Central memory CD8-positive, alpha-beta T cell (primary cell): Measurements from ENCODE around the gene KRTAP10-5.

Source experiments
- ATAC-seq: fragments of 150-1000 bp; cut with Tn5 transposase; replicated peaks from 2 replicates; pipeline ENCODE4 v1.10.0; 2022; ENCODE audit warnings: mild to moderate bottlenecking, moderate FRiP score, moderate number of reproducible peaks; ENCODE audit not compliant: poor library complexity, severe bottlenecking; ENCODE audit errors: extremely low read depth
- DNase-seq, 2 donors: peaks; one replicate each; pipeline ENCODE4 v3.0.0; 2021; ENCODE audit warnings: low spot score in 2 of 2
- H3K27ac Mint-ChIP-seq: one replicate; pipeline ENCODE4 v1.8.0; 2022; ENCODE audit warnings: low read depth, mild to moderate bottlenecking, moderate library complexity, mixed read lengths
- H3K27me3 Mint-ChIP-seq: one replicate; pipeline ENCODE4 v1.8.0; 2022; ENCODE audit warnings: mixed read lengths
- H3K36me3 Mint-ChIP-seq: one replicate; pipeline ENCODE4 v1.8.0; 2022; ENCODE audit warnings: mild to moderate bottlenecking, moderate library complexity, mixed read lengths; ENCODE audit not compliant: insufficient read depth
- H3K4me1 Mint-ChIP-seq: one replicate; pipeline ENCODE4 v1.8.0; 2022; ENCODE audit warnings: mixed read lengths
- H3K4me3 Mint-ChIP-seq: one replicate; pipeline ENCODE4 v1.8.0; 2022; ENCODE audit warnings: mild to moderate bottlenecking, moderate library complexity, mixed read lengths
- H3K9me3 Mint-ChIP-seq: one replicate; pipeline ENCODE4 v1.8.0; 2022; ENCODE audit warnings: mixed read lengths

KRTAP10-5 gene

GRCh38 chr21:44542716-44543115 lies 37.7 kb downstream of the KRTAP10-5 start:
- peaks cover 2% of the 10 kb centered on the region for H3K36me3 Mint-ChIP-seq
- no peak for ATAC-seq
- H3K9me3 Mint-ChIP-seq, result peaks cover 15% of the 10 kb centered on the region
- H3K4me3 Mint-ChIP-seq, result no peak overlapping the region
- H3K4me1 Mint-ChIP-seq, result peaks cover 12% of the 10 kb centered on the region
- H3K27me3 Mint-ChIP-seq, result no peaks in the 10 kb centered on the region
- no peak for DNase-seq
- no peak overlapping the region for H3K27ac Mint-ChIP-seq

- Mint-ChIP-seq H3K4me3 (no peak overlapping the region), H3K4me1 (no peaks in the 10 kb centered on the region), H3K27me3 (no peaks in the 10 kb centered on the region), H3K36me3 (no peaks in the 10 kb centered on the region), H3K9me3 (peaks cover 4% of the 10 kb centered on the region), H3K27ac (no peak overlapping the region)
- no peak for ATAC-seq
- DNase-seq, result no peak
Observed at GRCh38 chr21:44540741-44541288, 39.6 kb downstream of the KRTAP10-5 start.

GRCh38 chr21:44539991-44540666 lies 40.3 kb downstream of the KRTAP10-5 start, which contains the start of gene KRTAP10-1:
Gene KRTAP10-1, minus strand, starts transcription at chr21:44540195. Its CDS starts 45 bp downstream, at chr21:44540150.
- no peaks in the 10 kb centered on the region for H3K36me3 Mint-ChIP-seq
- ATAC-seq, result no peak
- no peak within 1 kb of the TSS for H3K27ac Mint-ChIP-seq

GRCh38 chr21:44539046-44539445 lies 41.4 kb downstream of the KRTAP10-5 start:
- Mint-ChIP-seq H3K36me3 (no peaks in the 10 kb centered on the region), H3K4me1 (no peaks in the 10 kb centered on the region), H3K9me3 (no peaks in the 10 kb centered on the region), H3K27ac (no peak overlapping the region), H3K4me3 (no peak overlapping the region), H3K27me3 (no peaks in the 10 kb centered on the region)
- ATAC-seq (no peak), DNase-seq (peak in 1 of 2 donors; percentile 10)

More at GRCh38 chr21:44539991-44540666, 40.3 kb downstream of the KRTAP10-5 start, which contains the start of gene KRTAP10-1:
- no peak within 1 kb of the TSS for H3K4me3 Mint-ChIP-seq
- no peaks in the 10 kb centered on the region for H3K27me3 Mint-ChIP-seq
- DNase-seq, result no peak
- H3K9me3 Mint-ChIP-seq, result no peaks in the 10 kb centered on the region
- no peaks in the 10 kb centered on the region for H3K4me1 Mint-ChIP-seq

- H3K36me3 Mint-ChIP-seq, result no peaks in the 10 kb centered on the region
- ATAC-seq (no peak), DNase-seq (peak in 1 of 2 donors; percentile 4)
- H3K27me3 Mint-ChIP-seq, result no peaks in the 10 kb centered on the region
- no peaks in the 10 kb centered on the region for H3K4me1 Mint-ChIP-seq
- no peak overlapping the region for H3K27ac Mint-ChIP-seq
- no peaks in the 10 kb centered on the region for H3K9me3 Mint-ChIP-seq
- no peak overlapping the region for H3K4me3 Mint-ChIP-seq
Observed at GRCh38 chr21:44537930-44538911, 42.2 kb downstream of the KRTAP10-5 start.

GRCh38 chr21:44535963-44536362 lies 44.4 kb downstream of the KRTAP10-5 start:
- H3K36me3 Mint-ChIP-seq, result peaks cover 2% of the 10 kb centered on the region
- H3K9me3 Mint-ChIP-seq, result no peaks in the 10 kb centered on the region
- no peaks in the 10 kb centered on the region for H3K27me3 Mint-ChIP-seq
- DNase-seq (no peak), ATAC-seq (no peak)
- H3K4me3 Mint-ChIP-seq, result no peak overlapping the region
- H3K4me1 Mint-ChIP-seq, result no peaks in the 10 kb centered on the region
- no peak overlapping the region for H3K27ac Mint-ChIP-seq

- H3K4me3 Mint-ChIP-seq, result no peak overlapping the region
- no peak for ATAC-seq
- no peaks in the 10 kb centered on the region for H3K9me3 Mint-ChIP-seq
Observed at GRCh38 chr21:44534688-44535087, 45.7 kb downstream of the KRTAP10-5 start.

GRCh38 chr21:44533891-44534627 lies 46.3 kb downstream of the KRTAP10-5 start:
- no peaks in the 10 kb centered on the region for H3K4me1 Mint-ChIP-seq
- ATAC-seq (no peak), DNase-seq (no peak)
- H3K27me3 Mint-ChIP-seq, result no peaks in the 10 kb centered on the region
- H3K4me3 Mint-ChIP-seq, result no peak overlapping the region
- no peaks in the 10 kb centered on the region for H3K9me3 Mint-ChIP-seq
- H3K36me3 Mint-ChIP-seq, result peaks cover 2% of the 10 kb centered on the region
- no peak overlapping the region for H3K27ac Mint-ChIP-seq

More at GRCh38 chr21:44534688-44535087, 45.7 kb downstream of the KRTAP10-5 start:
- Mint-ChIP-seq H3K4me1 (no peaks in the 10 kb centered on the region), H3K36me3 (peaks cover 2% of the 10 kb centered on the region), H3K27me3 (no peaks in the 10 kb centered on the region), H3K27ac (no peak overlapping the region)
- no peak for DNase-seq

- Mint-ChIP-seq H3K4me3 (no peak overlapping the region), H3K9me3 (no peaks in the 10 kb centered on the region), H3K27ac (no peak overlapping the region), H3K4me1 (no peaks in the 10 kb centered on the region), H3K36me3 (peaks cover 2% of the 10 kb centered on the region), H3K27me3 (no peaks in the 10 kb centered on the region)
- DNase-seq (no peak), ATAC-seq (no peak)
Observed at GRCh38 chr21:44533121-44533890, 47.1 kb downstream of the KRTAP10-5 start.

- ATAC-seq (no peak), DNase-seq (no peak)
- H3K9me3 Mint-ChIP-seq, result no peaks in the 10 kb centered on the region
- H3K27ac Mint-ChIP-seq, result no peak overlapping the region
- H3K4me3 Mint-ChIP-seq, result no peak overlapping the region
- H3K36me3 Mint-ChIP-seq, result peaks cover 2% of the 10 kb centered on the region
- H3K4me1 Mint-ChIP-seq, result no peaks in the 10 kb centered on the region
- no peaks in the 10 kb centered on the region for H3K27me3 Mint-ChIP-seq
Observed at GRCh38 chr21:44532712-44533111, 47.7 kb downstream of the KRTAP10-5 start.

GRCh38 chr21:44531606-44532564 lies 48.5 kb downstream of the KRTAP10-5 start:
- Mint-ChIP-seq H3K36me3 (peaks cover 2% of the 10 kb centered on the region), H3K4me3 (no peak overlapping the region), H3K9me3 (no peaks in the 10 kb centered on the region), H3K27ac (no peak overlapping the region), H3K27me3 (no peaks in the 10 kb centered on the region), H3K4me1 (no peaks in the 10 kb centered on the region)
- ATAC-seq, result no peak
- no peak for DNase-seq
